HG03439 (cell line): ENCODE measurements around the gene PCCA.
"Not testable (repeated sequence)": the region's sequence is repeated elsewhere in the genome, so short reads cannot be mapped to it uniquely, and the experiment has no call there.

ENCODE experiments used
- ATAC-seq: cut with Tn5 transposase; IDR thresholded peaks from one replicate; pipeline ENCODE4 v1.9.1; 2021; ENCODE audit warnings: mild to moderate bottlenecking, moderate library complexity; ENCODE audit not compliant: unreplicated experiment

PCCA gene

GRCh38 chr13:100131863-100132574 is 43.1 kb downstream of the PCCA start:
- ATAC-seq: no peak

GRCh38 chr13:100138859-100139491 is 50.1 kb downstream of the PCCA start:
- ATAC-seq: no peak

- no peak for ATAC-seq
Observed at GRCh38 chr13:100139817-100140216, 50.9 kb downstream of the PCCA start.

GRCh38 chr13:100140441-100140840 is 51.5 kb downstream of the PCCA start:
- no peak for ATAC-seq

GRCh38 chr13:100141461-100141961 is 52.6 kb downstream of the PCCA start:
- ATAC-seq: not testable (repeated sequence)

- ATAC-seq: no peak
Observed at GRCh38 chr13:100146534-100146933, 57.6 kb downstream of the PCCA start.

GRCh38 chr13:100147825-100148224 is 58.9 kb downstream of the PCCA start:
- no peak for ATAC-seq

GRCh38 chr13:100148422-100148821 is 59.5 kb downstream of the PCCA start:
- no peak for ATAC-seq

- no peak for ATAC-seq
Observed at GRCh38 chr13:100149389-100149788, 60.5 kb downstream of the PCCA start.

- ATAC-seq: not testable (repeated sequence)
Observed at GRCh38 chr13:100150711-100151110, 61.8 kb downstream of the PCCA start.

- ATAC-seq: no peak
Observed at GRCh38 chr13:100154842-100155416, 66.0 kb downstream of the PCCA start.

- ATAC-seq: no peak
Observed at GRCh38 chr13:100156788-100157187, 67.9 kb downstream of the PCCA start.

GRCh38 chr13:100158569-100158968 is 69.7 kb downstream of the PCCA start:
- ATAC-seq: no peak

GRCh38 chr13:100159584-100159983 is 70.7 kb downstream of the PCCA start:
- no peak for ATAC-seq

- ATAC-seq: no peak
Observed at GRCh38 chr13:100160450-100160849, 71.6 kb downstream of the PCCA start.

- ATAC-seq: no peak
Observed at GRCh38 chr13:100163375-100163774, 74.5 kb downstream of the PCCA start.

GRCh38 chr13:100173203-100173602 is 84.3 kb downstream of the PCCA start:
- ATAC-seq: no peak

GRCh38 chr13:100174455-100174854 is 85.6 kb downstream of the PCCA start:
- not testable (repeated sequence) for ATAC-seq

- no peak for ATAC-seq
Observed at GRCh38 chr13:100175078-100175802, 86.3 kb downstream of the PCCA start.

GRCh38 chr13:100175803-100176182 is 86.9 kb downstream of the PCCA start:
- ATAC-seq: no peak

- no peak for ATAC-seq
Observed at GRCh38 chr13:100176801-100177400, 88.0 kb downstream of the PCCA start.
